NT2/D1 (cell line): ENCODE results near the gene HNRNPF.

Experiments
- SUZ12 ChIP-seq: IDR thresholded peaks from 2 replicates; pipeline ENCODE4 v1.6.1; 2011; ENCODE audit not compliant: insufficient read length, insufficient read depth; ENCODE audit errors: extremely low read depth
- YY1 ChIP-seq: IDR thresholded peaks from 2 replicates; pipeline ENCODE4 v1.6.1; 2011; ENCODE audit not compliant: insufficient read length, insufficient read depth
- ZNF274 ChIP-seq: IDR thresholded peaks from 2 replicates; pipeline ENCODE4 v1.6.1; 2011; ENCODE audit warnings: mild to moderate bottlenecking, low read depth, low read length

GRCh38 chr10:43380610-43381222, 28.3 kb downstream of the HNRNPF start:
- TF ChIP-seq YY1 (no peak), ZNF274 (no peak), SUZ12 (no peak)
